Parathyroid adenoma (tissue), 2 donors: ENCODE measurements around the gene FBXO24.
A peak's percentile ranks its signal among the peaks of the same experiment; 100 is the strongest.

Experiments
- H2AFZ ChIP-seq: fragments of 300-600 bp; sonication (generic); one replicate; pipeline ENCODE4 v1.7.0; 2017; ENCODE audit warnings: antibody characterized with exemption, mild to moderate bottlenecking
- H3K27ac ChIP-seq: fragments of 300-600 bp; sonication (generic); one replicate; pipeline ENCODE4 v1.7.0; 2017
- H3K27me3 ChIP-seq: fragments of 300-600 bp; sonication (generic); one replicate; pipeline ENCODE4 v1.7.0; 2017; ENCODE audit warnings: low read length; ENCODE audit not compliant: control insufficient read depth, insufficient read depth
- H3K36me3 ChIP-seq: fragments of 300-600 bp; sonication (generic); one replicate; pipeline ENCODE4 v1.7.0; 2017; ENCODE audit warnings: low read length; ENCODE audit not compliant: control insufficient read depth, insufficient read depth
- H3K4me1 ChIP-seq: fragments of 300-600 bp; sonication (generic); one replicate; pipeline ENCODE4 v1.7.0; 2017; ENCODE audit warnings: control low read depth
- H3K4me2 ChIP-seq: fragments of 300-600 bp; sonication (generic); one replicate; pipeline ENCODE4 v1.7.0; 2017; ENCODE audit warnings: low read length
- H3K4me3 ChIP-seq: fragments of 300-600 bp; sonication (generic); one replicate; pipeline ENCODE4 v1.7.0; 2017; ENCODE audit warnings: low read depth, low read length
- H3K79me2 ChIP-seq: fragments of 300-600 bp; sonication (generic); one replicate; pipeline ENCODE4 v1.7.0; 2017; ENCODE audit warnings: control low read depth
- H3K9ac ChIP-seq: fragments of 300-600 bp; sonication (generic); one replicate; pipeline ENCODE4 v1.7.0; 2017; ENCODE audit warnings: mild to moderate bottlenecking
- H3K9me3 ChIP-seq: fragments of 300-600 bp; sonication (generic); one replicate; pipeline ENCODE4 v1.7.0; 2017; ENCODE audit warnings: low read length; ENCODE audit not compliant: control insufficient read depth
- CTCF ChIP-seq: fragments of 300-600 bp; sonication (generic); IDR thresholded peaks from one replicate; pipeline ENCODE4 v1.7.0; 2017; ENCODE audit warnings: antibody characterized with exemption, mild to moderate bottlenecking
- donor health status: primary hyperparathyroidism.

Gene FBXO24

GRCh38 chr7:100629117-100629716, 43.1 kb downstream of the FBXO24 start:
- Histone ChIP-seq H3K4me1 (no peaks in the 10 kb centered on the region), H3K27ac (no peak overlapping the region), H3K79me2 (no peaks in the 10 kb centered on the region), H3K4me3 (no peak overlapping the region), H3K27me3 (no peaks in the 10 kb centered on the region), H3K4me2 (no peak overlapping the region), H2AFZ (no peak overlapping the region), H3K9ac (no peak overlapping the region), H3K9me3 (no peaks in the 10 kb centered on the region), H3K36me3 (no peaks in the 10 kb centered on the region)
- no peak for TF ChIP-seq CTCF

- no peaks in the 10 kb centered on the region for H3K4me1 ChIP-seq
- no peaks in the 10 kb centered on the region for H3K36me3 ChIP-seq
- no peak overlapping the region for H3K4me3 ChIP-seq
- no peak overlapping the region for H3K27ac ChIP-seq
- H2AFZ ChIP-seq = no peak overlapping the region
- H3K27me3 ChIP-seq = no peaks in the 10 kb centered on the region
- no peaks in the 10 kb centered on the region for H3K9me3 ChIP-seq
- H3K9ac ChIP-seq = no peak overlapping the region
- H3K4me2 ChIP-seq = no peak overlapping the region
- no peak for TF ChIP-seq CTCF
- no peaks in the 10 kb centered on the region for H3K79me2 ChIP-seq
These were observed 43.9 kb downstream of the FBXO24 start for GRCh38 chr7:100630066-100630465.

GRCh38 chr7:100632951-100633717, 47.0 kb downstream of the FBXO24 start:
- TF ChIP-seq CTCF = peak; percentile 38
- peak overlapping the region; percentile 55 for H3K4me3 ChIP-seq
- H3K4me1 ChIP-seq = no peaks in the 10 kb centered on the region
- H3K9me3 ChIP-seq = no peaks in the 10 kb centered on the region
- H3K36me3 ChIP-seq = no peaks in the 10 kb centered on the region
- H3K79me2 ChIP-seq = no peaks in the 10 kb centered on the region
- H3K9ac ChIP-seq = no peak overlapping the region
- H3K27ac ChIP-seq = no peak overlapping the region
- H2AFZ ChIP-seq = peak overlapping the region; percentile 5
- no peaks in the 10 kb centered on the region for H3K27me3 ChIP-seq
- peak overlapping the region; percentile 84 for H3K4me2 ChIP-seq

GRCh38 chr7:100639995-100640516, 53.9 kb downstream of the FBXO24 start:
- Histone ChIP-seq H3K9ac (no peak overlapping the region), H3K4me3 (no peak overlapping the region), H3K4me2 (no peak overlapping the region), H3K27ac (no peak overlapping the region), H3K27me3 (no peaks in the 10 kb centered on the region), H3K4me1 (no peaks in the 10 kb centered on the region), H3K9me3 (no peaks in the 10 kb centered on the region), H3K79me2 (no peaks in the 10 kb centered on the region), H3K36me3 (no peaks in the 10 kb centered on the region), H2AFZ (no peak overlapping the region)
- TF ChIP-seq CTCF = no peak
